ENCODE data around the gene ODF4.
"Not testable (repeated sequence)": the region's sequence is repeated elsewhere in the genome, so short reads cannot be mapped to it uniquely, and the experiment has no call there.

Gene ODF4

DNA sequence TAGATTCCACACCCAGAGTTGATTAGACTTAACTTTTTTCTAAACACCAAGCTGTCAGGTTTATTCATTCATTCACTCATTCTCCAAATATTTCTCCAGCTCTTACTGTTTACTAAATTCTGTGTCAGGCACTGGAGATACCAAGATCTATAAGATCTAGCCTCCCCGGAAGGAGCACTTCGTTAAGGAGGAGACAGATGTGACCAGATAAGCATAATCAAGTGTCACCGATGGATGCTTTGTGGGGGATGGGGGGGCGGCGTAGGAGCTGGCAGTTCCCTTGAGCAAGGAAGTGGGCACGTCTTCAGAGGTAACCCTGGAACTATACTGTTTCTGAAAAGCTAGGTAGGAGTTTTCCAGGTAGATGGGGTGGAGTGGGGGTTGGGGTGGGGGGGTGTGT, 47.2 kb downstream of the ODF4 start:
- H3K9me3 ChIP-seq (ENCODE audit: low read length) = no peaks in the 10 kb centered on the region
- no peak overlapping the region for H3K27ac ChIP-seq (ENCODE audit: low read depth, low read length)
- H3K36me3 ChIP-seq (ENCODE audit: insufficient read depth, low read length) = peaks cover 1% of the 10 kb centered on the region
- H3K9ac ChIP-seq (ENCODE audit: low read length) = no peak overlapping the region
- no peak overlapping the region for H3K4me3 ChIP-seq (ENCODE audit: low read depth in 1 of 2, low read length in 2 of 2)
- no peaks in the 10 kb centered on the region for H3K27me3 ChIP-seq (ENCODE audit: control insufficient read depth in 1 of 2, insufficient read depth in 2 of 2, low read length in 2 of 2)
- peaks cover 6% of the 10 kb centered on the region for H3K4me1 ChIP-seq (ENCODE audit: insufficient read depth, low read length)

DNA sequence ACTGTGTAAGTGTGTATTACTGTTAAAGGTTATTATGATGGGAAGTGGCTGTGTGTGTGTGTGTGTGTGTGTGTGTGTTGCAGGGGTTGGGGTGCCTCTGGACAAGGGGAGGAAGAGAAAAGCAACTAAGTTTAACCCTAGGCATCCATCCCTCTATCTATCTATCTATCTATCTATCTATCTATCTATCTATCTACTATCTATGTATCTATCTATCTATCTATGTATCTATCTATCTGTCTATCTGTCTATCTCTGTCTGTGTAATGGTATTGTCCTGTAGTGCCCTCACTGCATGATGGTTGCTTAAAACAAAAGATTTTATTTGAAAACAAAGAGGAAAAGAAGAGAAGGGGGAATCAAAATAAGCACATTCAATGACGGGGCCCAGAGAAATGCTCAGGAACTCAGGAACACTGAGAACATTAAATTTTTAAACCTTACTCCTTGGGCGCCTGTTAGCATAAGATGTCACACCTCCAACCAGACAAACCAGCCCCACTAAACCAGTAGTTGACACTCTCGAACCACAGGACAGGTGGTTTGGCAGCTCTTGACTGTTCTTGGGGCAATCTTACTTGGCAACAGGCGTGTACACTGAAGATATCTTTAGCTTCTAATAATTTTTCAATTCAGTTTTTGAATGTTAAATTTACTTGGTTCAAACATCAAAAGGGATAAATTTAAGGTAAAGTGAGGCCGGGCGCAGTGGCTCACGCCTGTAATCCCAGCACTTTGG, 48.4 kb downstream of the ODF4 start:
- no peak overlapping the region for H3K27ac ChIP-seq (ENCODE audit: low read depth, low read length)

DNA sequence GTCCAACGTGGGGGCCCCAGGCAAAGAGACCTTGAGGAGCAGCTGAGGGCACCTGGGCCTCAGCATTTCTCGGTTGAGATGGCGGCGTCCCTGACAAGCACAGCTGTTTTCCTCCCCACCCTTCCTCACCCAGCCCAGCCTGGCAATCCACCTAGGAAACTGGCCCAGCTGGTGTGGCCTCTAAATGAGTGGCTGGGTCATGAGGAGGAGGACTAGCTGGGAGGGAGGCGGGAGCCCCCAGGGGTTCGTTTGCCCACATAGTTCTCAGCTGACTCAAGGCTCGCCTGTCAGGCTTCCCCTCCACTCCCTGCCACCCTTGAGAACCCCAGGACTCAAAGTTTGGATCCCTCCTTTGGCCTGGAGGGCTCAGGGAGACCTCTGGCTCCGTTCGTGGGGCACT, 52.1 kb downstream of the ODF4 start:
- Histone ChIP-seq H3K9me3 (ENCODE audit: low read length) (no peaks in the 10 kb centered on the region), H3K9ac (ENCODE audit: low read length) (no peak overlapping the region), H3K4me1 (ENCODE audit: insufficient read depth, low read length) (no peaks in the 10 kb centered on the region), H3K27ac (ENCODE audit: low read depth, low read length) (no peak overlapping the region), H3K4me3 (ENCODE audit: low read depth in 1 of 2, low read length in 2 of 2) (no peak overlapping the region), H3K27me3 (ENCODE audit: control insufficient read depth in 1 of 2, insufficient read depth in 2 of 2, low read length in 2 of 2) (peaks cover 10 to 12% of the 10 kb centered on the region in 2 donors), H3K36me3 (ENCODE audit: insufficient read depth, low read length) (no peaks in the 10 kb centered on the region)

More for the DNA sequence above, 48.4 kb downstream of the ODF4 start:
- H3K4me3 ChIP-seq (ENCODE audit: low read depth in 1 of 2, low read length in 2 of 2) = no peak overlapping the region
- H3K36me3 ChIP-seq (ENCODE audit: insufficient read depth, low read length) = no peaks in the 10 kb centered on the region
- no peak overlapping the region for H3K9ac ChIP-seq (ENCODE audit: low read length)
- H3K27me3 ChIP-seq (ENCODE audit: control insufficient read depth in 1 of 2, insufficient read depth in 2 of 2, low read length in 2 of 2) = no peaks in the 10 kb centered on the region
- H3K9me3 ChIP-seq (ENCODE audit: low read length) = no peaks in the 10 kb centered on the region
- H3K4me1 ChIP-seq (ENCODE audit: insufficient read depth, low read length) = no peaks in the 10 kb centered on the region

DNA sequence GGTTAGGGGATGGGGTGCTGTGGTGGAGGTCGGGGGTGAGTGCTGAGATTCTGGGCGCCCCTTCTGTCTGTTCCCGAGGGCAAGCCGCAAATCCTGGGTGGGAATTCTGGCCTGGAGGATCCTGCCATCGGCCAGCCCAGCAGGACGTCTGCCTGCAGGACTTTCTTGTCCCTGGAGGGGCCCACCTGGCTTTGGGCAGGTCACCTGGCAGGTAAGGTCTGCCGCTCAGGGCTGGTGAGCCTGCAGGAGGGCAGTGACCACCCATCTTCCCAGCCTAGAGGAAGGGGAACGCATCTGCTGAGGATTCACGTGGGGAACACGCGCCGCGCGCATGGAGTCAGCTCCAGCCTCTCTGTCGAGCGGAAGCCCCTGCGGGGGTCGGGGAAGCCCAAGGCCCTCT, 52.6 kb downstream of the ODF4 start:
- no peaks in the 10 kb centered on the region for H3K36me3 ChIP-seq (ENCODE audit: insufficient read depth, low read length)
- H3K27me3 ChIP-seq (ENCODE audit: control insufficient read depth in 1 of 2, insufficient read depth in 2 of 2, low read length in 2 of 2) = peaks cover 16% of the 10 kb centered on the region in 2 donors
- no peak overlapping the region for H3K4me3 ChIP-seq (ENCODE audit: low read depth in 1 of 2, low read length in 2 of 2)
- H3K9me3 ChIP-seq (ENCODE audit: low read length) = no peaks in the 10 kb centered on the region
- no peak overlapping the region for H3K9ac ChIP-seq (ENCODE audit: low read length)
- no peaks in the 10 kb centered on the region for H3K4me1 ChIP-seq (ENCODE audit: insufficient read depth, low read length)
- H3K27ac ChIP-seq (ENCODE audit: low read depth, low read length) = no peak overlapping the region

DNA sequence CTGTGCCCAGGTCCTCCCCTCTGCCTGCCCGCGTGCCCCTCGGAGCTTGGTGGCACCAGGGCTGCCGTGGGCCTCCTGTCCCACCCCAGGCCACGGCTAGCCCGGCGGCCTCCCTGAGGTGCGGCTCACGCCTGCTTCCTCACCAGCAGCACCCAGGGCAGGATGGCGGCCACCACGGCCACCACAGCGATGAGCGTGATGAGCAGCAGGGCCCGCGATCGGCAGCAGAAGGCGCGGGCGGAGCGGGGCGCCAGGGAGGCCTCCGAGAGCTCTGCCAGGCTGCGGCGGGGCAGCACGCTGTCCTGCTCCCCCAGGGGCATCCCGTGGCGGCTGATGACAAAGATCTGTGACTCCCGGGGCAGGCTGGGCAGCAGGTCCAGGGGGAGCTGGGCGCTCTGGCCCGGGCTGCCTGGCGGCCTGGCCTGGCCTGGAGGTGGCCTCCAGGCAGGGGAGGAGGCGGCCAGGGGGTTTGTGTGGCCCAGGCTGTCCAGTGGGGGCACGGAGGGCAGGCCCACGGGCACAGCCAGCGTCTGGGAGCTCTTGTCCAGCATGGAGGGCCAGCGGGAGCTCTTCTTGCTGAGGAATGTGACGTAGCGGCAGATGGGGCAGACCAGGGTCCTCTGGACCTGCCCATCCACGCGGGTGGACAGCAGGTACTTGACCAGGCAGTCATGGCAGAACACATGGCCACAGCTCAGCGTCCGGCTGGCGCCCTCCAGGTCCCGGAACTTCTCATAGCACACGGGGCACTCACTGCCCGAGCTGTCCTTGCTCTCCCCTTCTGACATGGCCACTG, 53.2 kb downstream of the ODF4 start:
- no peaks in the 10 kb centered on the region for H3K36me3 ChIP-seq (ENCODE audit: insufficient read depth, low read length)
- H3K4me1 ChIP-seq (ENCODE audit: insufficient read depth, low read length) = no peaks in the 10 kb centered on the region
- no peak overlapping the region for H3K9ac ChIP-seq (ENCODE audit: low read length)
- H3K27me3 ChIP-seq (ENCODE audit: control insufficient read depth in 1 of 2, insufficient read depth in 2 of 2, low read length in 2 of 2) = peaks cover 16 to 21% of the 10 kb centered on the region in 2 donors
- H3K4me3 ChIP-seq (ENCODE audit: low read depth in 1 of 2, low read length in 2 of 2) = no peak overlapping the region
- no peaks in the 10 kb centered on the region for H3K9me3 ChIP-seq (ENCODE audit: low read length)
- H3K27ac ChIP-seq (ENCODE audit: low read depth, low read length) = no peak overlapping the region

DNA sequence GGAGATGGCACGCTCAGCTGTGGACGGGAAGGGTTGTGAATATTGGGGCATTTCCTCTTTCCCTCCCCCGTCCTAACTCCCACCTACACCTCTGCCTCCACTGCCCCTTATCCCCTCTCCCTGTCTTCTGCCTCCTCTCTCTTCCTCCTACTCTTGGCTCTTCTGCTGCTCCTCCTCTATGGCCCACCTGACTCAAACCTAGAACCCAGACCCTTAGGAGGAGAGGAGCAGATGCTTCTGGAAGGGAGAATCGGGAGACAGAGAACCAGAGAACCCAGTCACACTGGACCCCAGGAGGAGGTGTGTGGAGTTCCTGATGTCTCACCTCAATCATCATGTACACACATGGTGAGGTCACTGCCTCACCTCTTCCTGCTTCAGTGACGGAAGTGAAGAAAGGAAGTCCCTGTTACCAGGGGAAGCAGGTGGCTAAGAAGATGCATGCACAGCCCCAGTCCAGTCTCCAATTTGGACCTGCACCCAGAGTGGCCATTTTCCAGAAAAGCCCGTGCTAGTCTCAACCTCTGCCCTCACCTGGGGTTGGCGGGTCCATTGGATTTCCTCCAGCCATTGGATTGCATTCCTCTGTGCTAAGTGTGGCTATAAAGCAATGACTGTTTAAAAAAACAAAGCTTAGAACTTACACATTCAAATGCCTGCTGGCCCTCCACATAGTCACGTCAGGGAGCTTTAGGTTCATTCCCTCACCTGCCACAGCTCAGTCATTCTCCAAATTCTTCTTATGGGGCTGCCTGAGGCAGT, 54.0 kb downstream of the ODF4 start:
- Histone ChIP-seq H3K4me1 (ENCODE audit: insufficient read depth, low read length) (no peaks in the 10 kb centered on the region), H3K36me3 (ENCODE audit: insufficient read depth, low read length) (no peaks in the 10 kb centered on the region), H3K4me3 (ENCODE audit: low read depth in 1 of 2, low read length in 2 of 2) (no peak overlapping the region), H3K27ac (ENCODE audit: low read depth, low read length) (no peak overlapping the region), H3K27me3 (ENCODE audit: control insufficient read depth in 1 of 2, insufficient read depth in 2 of 2, low read length in 2 of 2) (peaks cover 16 to 23% of the 10 kb centered on the region in 2 donors), H3K9ac (ENCODE audit: low read length) (no peak overlapping the region), H3K9me3 (ENCODE audit: low read length) (no peaks in the 10 kb centered on the region)

DNA sequence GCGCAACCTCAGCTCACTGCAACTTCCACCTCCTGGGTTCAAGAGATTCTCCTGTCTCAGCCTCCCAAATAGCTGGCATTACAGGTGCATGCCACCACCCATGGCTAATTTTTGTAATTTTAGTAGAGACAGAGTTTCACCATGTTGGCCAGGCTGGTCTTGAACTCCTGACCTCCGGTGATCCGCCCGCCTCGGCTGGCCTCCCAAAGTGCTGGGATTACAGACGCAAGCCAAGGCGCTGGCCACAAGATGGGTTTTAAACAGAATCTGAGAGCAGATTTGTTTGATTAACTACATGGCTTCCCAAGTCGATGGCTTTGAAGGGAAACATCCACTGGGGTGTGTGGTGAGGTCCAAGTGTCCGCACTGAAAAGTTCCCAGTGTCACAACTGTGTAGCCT, 54.9 kb downstream of the ODF4 start:
- not testable (repeated sequence) for H3K36me3 ChIP-seq (ENCODE audit: insufficient read depth, low read length); H3K9ac ChIP-seq (ENCODE audit: low read length); H3K9me3 ChIP-seq (ENCODE audit: low read length); H3K4me1 ChIP-seq (ENCODE audit: insufficient read depth, low read length); H3K27ac ChIP-seq (ENCODE audit: low read depth, low read length); H3K4me3 ChIP-seq (ENCODE audit: low read depth in 1 of 2, low read length in 2 of 2)
- peaks cover 16 to 23% of the 10 kb centered on the region in 2 donors for H3K27me3 ChIP-seq (ENCODE audit: control insufficient read depth in 1 of 2, insufficient read depth in 2 of 2, low read length in 2 of 2)

Data from muscle layer of colon (tissue), 2 donors.